HCT116 (cell line): ENCODE results near the gene AFAP1. TPM values are rescaled to one million over a fixed set of nuclear protein-coding genes. Genes with fewer than 3 reads are reported as not detected.

Experiments
- CEBPB ChIP-seq: IDR thresholded peaks from 2 replicates; pipeline ENCODE4 v1.6.1; 2012; ENCODE audit warnings: low read depth
- FOSL1 ChIP-seq: IDR thresholded peaks from 2 replicates; pipeline ENCODE4 v1.6.1; 2012; ENCODE audit warnings: low read depth
- ZNF274 ChIP-seq: fragments of 200-500 bp; sonication (Bioruptor generic); IDR thresholded peaks from 2 replicates; pipeline ENCODE4 v1.6.1; 2014; ENCODE audit warnings: mild to moderate bottlenecking, low read depth, low read length, inconsistent platforms
- total RNA-seq: library from RNA; stranded (reverse); gene quantifications from one replicate; pipeline ENCODE4 v1.2.1, GENCODE V29; 2021; ENCODE audit not compliant: unreplicated experiment
- TF ChIP-seq, protein P1 (sequence below): IDR thresholded peaks from 2 replicates; pipeline ENCODE4 v1.6.1; 2012; ENCODE audit warnings: low read depth
- TF ChIP-seq, protein P2 (sequence below): IDR thresholded peaks from 2 replicates; pipeline ENCODE4 v1.6.1; 2011; ENCODE audit warnings: mild to moderate bottlenecking, low read length, moderate library complexity; ENCODE audit not compliant: insufficient replicate concordance; ENCODE audit errors: extremely low read depth

AFAP1 gene
- total RNA-seq, 1 experiment from 2014 or later, result 19.4 TPM

DNA sequence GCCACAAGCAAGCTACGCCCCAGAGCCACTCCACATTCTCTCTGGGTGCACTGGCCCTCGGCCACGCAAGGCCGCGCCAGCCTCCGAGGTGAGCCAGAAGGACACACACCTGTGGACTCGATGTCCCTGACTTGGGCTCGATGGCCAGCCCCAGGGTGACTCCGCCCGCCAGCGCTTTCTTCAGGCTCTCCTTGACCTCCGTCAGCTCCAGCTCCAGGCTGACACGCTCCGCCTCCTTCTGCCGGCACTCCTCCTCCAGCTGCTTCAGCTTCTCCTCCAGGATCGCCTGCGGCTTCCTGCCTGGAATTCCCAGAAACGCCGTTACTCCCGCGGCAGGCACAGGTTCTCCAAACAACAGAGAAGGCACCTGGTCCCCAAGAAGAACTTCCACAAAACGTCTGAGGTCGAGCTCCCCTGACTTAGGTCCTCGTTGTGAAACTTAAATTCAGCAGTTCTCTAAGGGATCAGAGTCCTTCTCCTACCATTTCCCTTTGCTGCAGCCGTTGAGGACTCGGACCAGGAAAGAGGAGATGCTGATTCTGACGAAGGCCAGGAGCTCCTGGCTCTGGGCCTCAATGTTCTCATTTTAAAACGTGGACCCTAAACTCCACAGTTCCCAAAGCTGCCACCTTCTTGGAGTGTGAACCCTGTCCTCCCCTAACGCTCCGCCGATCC, 166.8 kb downstream of the AFAP1 start (continued):
- TF ChIP-seq, protein P1, sequence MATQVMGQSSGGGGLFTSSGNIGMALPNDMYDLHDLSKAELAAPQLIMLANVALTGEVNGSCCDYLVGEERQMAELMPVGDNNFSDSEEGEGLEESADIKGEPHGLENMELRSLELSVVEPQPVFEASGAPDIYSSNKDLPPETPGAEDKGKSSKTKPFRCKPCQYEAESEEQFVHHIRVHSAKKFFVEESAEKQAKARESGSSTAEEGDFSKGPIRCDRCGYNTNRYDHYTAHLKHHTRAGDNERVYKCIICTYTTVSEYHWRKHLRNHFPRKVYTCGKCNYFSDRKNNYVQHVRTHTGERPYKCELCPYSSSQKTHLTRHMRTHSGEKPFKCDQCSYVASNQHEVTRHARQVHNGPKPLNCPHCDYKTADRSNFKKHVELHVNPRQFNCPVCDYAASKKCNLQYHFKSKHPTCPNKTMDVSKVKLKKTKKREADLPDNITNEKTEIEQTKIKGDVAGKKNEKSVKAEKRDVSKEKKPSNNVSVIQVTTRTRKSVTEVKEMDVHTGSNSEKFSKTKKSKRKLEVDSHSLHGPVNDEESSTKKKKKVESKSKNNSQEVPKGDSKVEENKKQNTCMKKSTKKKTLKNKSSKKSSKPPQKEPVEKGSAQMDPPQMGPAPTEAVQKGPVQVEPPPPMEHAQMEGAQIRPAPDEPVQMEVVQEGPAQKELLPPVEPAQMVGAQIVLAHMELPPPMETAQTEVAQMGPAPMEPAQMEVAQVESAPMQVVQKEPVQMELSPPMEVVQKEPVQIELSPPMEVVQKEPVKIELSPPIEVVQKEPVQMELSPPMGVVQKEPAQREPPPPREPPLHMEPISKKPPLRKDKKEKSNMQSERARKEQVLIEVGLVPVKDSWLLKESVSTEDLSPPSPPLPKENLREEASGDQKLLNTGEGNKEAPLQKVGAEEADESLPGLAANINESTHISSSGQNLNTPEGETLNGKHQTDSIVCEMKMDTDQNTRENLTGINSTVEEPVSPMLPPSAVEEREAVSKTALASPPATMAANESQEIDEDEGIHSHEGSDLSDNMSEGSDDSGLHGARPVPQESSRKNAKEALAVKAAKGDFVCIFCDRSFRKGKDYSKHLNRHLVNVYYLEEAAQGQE, result no peak
- TF ChIP-seq CEBPB, result no peak
- TF ChIP-seq, protein P2, sequence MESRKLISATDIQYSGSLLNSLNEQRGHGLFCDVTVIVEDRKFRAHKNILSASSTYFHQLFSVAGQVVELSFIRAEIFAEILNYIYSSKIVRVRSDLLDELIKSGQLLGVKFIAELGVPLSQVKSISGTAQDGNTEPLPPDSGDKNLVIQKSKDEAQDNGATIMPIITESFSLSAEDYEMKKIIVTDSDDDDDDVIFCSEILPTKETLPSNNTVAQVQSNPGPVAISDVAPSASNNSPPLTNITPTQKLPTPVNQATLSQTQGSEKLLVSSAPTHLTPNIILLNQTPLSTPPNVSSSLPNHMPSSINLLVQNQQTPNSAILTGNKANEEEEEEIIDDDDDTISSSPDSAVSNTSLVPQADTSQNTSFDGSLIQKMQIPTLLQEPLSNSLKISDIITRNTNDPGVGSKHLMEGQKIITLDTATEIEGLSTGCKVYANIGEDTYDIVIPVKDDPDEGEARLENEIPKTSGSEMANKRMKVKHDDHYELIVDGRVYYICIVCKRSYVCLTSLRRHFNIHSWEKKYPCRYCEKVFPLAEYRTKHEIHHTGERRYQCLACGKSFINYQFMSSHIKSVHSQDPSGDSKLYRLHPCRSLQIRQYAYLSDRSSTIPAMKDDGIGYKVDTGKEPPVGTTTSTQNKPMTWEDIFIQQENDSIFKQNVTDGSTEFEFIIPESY, result no peak
- no peak for TF ChIP-seq ZNF274
- TF ChIP-seq FOSL1, result no peak
